NOMO-1 (cell line): ENCODE data around the gene TSPAN7.
A peak's percentile ranks its signal among the peaks of the same experiment; 100 is the strongest.

Source experiments
- DNase-seq, 2 experiments: peaks; one replicate each; lab custom pipeline; 2025; ENCODE audit not compliant: unreplicated experiment in 2 of 2; lab: John Stamatoyannopoulos, UW

The TSPAN7 gene, protein sequence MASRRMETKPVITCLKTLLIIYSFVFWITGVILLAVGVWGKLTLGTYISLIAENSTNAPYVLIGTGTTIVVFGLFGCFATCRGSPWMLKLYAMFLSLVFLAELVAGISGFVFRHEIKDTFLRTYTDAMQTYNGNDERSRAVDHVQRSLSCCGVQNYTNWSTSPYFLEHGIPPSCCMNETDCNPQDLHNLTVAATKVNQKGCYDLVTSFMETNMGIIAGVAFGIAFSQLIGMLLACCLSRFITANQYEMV

DNA sequence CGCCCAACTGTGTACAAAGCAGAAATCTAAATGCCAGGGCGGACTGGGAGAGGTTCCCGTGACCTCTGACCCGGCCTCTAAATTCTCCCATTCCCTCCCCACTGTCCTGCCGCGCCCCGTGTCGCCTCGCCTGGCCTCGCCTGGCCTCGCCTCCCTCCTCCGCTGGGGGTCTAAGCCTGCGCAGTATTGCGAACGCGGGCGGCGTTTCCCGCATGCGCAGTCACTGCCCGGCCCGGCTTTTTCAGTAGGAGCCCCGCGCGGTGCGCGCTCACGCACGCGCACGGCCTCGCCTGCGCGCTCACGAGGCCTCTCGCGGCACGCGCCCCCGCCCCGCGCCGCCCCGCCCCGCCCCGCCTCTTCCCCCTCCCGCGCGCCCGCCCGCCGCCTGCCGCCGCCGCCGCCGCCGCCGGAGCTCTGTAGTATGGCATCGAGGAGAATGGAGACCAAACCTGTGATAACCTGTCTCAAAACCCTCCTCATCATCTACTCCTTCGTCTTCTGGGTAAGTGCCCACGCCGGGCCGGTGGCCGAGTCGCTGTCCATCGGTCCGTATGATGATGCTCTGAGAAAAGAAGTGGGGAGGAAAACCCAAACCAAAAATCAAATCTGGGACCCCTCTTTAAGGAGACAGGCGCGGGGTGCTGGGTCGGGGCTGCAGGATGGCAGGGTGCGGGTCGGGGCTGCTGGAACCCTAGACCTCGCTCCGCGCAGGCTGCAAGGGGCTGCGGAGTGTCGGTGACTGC lies at the start of gene TSPAN7:
Gene TSPAN7 (plus strand): TSS at position 417 of the 743 bp plus-strand sequence. CDS start 5 bp downstream, at position 422.
- peak; percentile 26 to 46 for DNase-seq

DNA sequence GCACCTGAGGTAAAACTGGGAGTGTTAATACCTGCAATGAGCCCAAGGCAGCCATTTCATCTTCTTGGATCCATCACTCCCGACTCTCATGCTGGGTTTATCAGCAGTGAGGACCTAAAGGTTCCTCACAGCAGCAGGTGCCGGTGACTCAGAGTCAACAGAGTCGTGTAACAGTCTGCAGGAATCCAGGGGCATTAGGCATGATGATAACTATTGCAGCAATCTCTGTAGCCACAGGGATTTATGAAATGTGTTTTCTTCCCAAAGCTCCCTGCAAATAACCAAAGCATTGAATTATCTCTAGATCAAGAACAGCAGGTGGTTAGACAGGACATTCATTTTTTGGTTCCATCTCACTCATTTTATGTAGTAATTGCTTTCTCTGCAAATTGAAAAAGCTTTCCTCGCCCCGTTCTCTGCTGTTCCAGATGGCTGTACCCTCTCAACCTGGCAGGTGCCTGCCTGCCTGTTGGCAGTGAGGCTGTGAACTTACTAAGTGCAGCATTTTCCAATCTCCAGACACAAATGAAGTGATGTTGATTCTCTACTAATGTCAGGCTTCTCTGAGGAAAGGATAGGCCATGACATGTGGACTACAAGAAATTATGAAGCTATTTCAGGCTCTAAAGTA lies 48.1 kb upstream of the TSPAN7 start:
- no peak for DNase-seq

- peak in 1 of 2 experiments; percentile 9 for DNase-seq
These were observed 47.1 kb upstream of the TSPAN7 start for GRCh38 chrX:38514016-38514854.

- peak in 1 of 2 experiments; percentile 31 for DNase-seq
These were observed 46.1 kb upstream of the TSPAN7 start for GRCh38 chrX:38515291-38515690.

- no peak for DNase-seq
These were observed 45.1 kb upstream of the TSPAN7 start for GRCh38 chrX:38516196-38516774.

GRCh38 chrX:38519651-38520050 lies 41.7 kb upstream of the TSPAN7 start:
- DNase-seq = no peak

- no peak for DNase-seq
These were observed 23.2 kb upstream of the TSPAN7 start for GRCh38 chrX:38538134-38538533.

DNA sequence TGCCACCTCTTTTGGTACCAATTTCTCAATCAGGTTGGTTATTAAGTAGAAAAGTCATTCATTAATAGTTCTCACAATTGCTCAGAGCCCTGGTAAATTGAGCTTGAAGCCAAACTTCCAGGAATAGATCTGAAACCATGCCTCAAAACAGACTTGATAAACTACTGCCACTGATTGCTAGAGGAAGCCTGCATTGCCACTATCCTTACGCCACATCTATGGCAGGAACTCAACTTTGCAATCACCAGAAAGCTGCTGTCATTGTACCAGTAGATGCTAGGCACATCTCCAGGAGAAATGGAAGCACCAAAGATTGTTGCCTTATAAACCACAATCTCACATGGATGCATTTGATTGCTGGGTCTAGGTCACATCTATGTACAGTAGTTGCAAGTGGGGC lies 21.6 kb upstream of the TSPAN7 start:
- no peak for DNase-seq

- no peak for DNase-seq
These were observed 12.8 kb upstream of the TSPAN7 start for GRCh38 chrX:38548508-38548907.

GRCh38 chrX:38552721-38553120 lies 8.6 kb upstream of the TSPAN7 start:
- DNase-seq = no peak

GRCh38 chrX:38558686-38559085 lies 2.7 kb upstream of the TSPAN7 start:
- DNase-seq = no peak

GRCh38 chrX:38560776-38561125 lies 591 bp upstream of the TSPAN7 start:
- no peak for DNase-seq

DNA sequence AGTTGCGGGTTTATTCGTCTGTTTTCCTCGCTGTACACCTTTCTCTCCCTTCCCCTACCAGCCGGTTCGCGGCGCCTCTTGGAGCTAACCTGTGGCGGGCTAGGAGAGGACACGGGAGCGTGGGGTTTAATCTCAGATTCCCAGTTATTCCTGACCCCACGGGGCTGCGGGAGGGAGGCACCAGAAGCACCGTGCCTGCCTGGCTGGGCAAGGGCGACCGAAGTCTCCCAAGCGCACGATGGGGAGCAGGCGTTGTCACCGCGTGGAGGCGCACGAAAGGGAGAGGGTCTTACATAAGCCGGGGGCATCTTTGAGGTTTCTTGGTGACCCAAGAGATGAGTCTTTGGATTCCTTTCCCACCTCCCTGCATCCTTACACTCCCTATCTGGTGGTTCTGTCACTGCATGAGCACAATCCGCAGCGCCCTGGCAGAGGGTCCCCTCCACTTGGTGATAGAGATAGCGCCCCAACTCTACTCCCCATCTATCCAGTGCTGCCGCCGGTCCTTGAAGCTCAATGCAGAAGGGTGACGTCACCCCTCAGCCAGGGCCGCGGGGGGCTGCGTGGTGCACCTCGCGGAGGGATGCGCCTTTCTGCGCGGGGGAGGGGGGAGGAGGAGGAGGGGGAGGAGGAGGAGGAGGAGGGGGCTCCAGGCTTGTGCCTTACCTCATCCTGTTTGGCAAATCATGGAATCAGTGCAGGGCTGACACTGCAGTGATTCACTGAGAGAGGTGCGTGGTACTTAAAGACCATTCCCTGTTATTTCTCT lies 793 bp downstream of the TSPAN7 start:
- no peak for DNase-seq

DNA sequence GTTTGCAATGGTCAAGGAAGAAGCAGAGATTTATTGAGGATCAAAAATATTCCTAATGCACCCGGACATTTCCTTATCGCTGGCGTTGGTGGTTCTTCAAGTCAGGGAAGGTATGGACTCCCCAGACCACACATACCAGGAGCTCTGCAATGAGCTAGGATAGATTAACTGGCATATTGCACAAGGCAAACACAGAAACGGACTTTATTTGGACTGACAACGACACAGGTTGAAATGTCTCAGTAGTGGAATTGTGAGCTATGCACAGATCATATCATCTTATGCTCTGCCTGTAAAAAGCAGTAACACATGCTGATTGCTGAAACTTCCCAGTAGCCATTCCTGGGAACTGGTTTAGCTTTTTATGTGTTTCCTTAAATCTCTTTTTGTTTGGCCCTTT lies 1.7 kb downstream of the TSPAN7 start:
- no peak for DNase-seq

DNA sequence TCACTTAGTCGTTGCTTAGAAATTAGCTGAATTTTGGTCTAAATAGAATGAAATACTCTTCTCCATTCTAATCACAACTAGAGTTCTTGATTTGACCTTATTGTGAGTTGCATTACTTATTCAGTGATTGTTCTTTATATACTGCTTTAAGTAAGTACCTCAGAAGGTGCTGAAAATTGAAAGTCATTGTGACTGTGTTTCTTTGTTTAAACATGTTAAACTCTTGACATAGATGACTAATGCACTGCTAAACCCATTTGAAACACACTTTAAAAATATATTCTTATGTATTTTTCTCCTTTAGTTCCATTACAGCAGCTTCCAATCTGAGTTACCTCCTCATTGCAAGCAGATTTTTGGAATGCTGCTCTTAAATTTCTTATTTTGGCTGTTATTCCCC lies 9.1 kb downstream of the TSPAN7 start:
- DNase-seq = no peak

- no peak for DNase-seq
These were observed 9.7 kb downstream of the TSPAN7 start for GRCh38 chrX:38571058-38571457.

DNA sequence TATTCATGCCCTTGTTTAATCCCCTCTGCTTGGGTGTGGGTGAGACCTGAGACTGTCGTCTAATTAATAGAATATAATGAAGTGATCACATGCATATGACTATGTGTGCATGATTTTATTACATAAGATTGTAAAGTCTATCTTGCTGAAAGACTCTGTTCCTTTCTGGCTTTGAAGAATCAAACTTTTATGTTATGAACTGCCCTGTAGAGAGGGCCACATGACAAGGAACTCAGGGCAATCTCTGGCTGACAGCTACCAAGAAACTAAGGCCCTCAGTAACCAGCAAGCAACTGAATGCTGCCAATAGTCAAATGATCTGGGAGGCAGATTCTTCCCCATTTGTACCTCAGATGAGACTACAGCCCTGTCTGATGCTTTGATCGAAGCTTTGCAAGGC lies 13.5 kb downstream of the TSPAN7 start:
- no peak for DNase-seq

GRCh38 chrX:38575888-38576287 lies 14.5 kb downstream of the TSPAN7 start:
- no peak for DNase-seq

DNA sequence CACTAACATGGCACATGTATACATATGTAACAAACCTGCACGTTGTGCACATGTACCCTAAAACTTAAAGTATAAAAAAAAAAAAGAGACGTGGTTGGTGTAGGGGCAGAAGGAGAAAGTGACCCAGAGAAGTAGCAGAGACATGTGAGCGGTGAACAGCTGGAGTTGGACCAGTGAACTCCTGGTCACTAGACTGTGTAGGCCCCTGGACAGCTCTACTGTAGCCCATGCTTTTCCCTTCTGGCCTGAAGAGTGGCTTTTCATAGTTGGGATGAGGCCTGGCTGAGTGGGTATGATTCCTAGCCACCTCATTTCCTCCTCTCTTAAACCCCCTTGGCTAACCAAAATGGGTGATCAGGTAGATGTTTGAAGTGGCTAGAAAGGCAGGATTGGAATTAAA lies 16.4 kb downstream of the TSPAN7 start:
- no peak for DNase-seq

GRCh38 chrX:38578167-38578566 lies 16.8 kb downstream of the TSPAN7 start:
- DNase-seq = no peak
